PFSK-1 (cell line): ENCODE results near the gene HFM1.

Source experiments
- FOXP2 ChIP-seq: optimal IDR thresholded peaks from 2 replicates; pipeline ENCODE3; 2011; ENCODE audit warnings: borderline replicate concordance, control low read depth, inconsistent platforms; ENCODE audit not compliant: insufficient read depth; ENCODE audit errors: extremely low read length, extremely low read depth
- POLR2AphosphoS5 ChIP-seq: IDR thresholded peaks from 2 replicates; pipeline ENCODE4 v1.6.1; 2012; ENCODE audit warnings: low read depth, mild to moderate bottlenecking, control low read depth, low read length, moderate library complexity
- REST ChIP-seq, 2 experiments: IDR thresholded peaks; 2 replicates each; pipeline versions ENCODE4 v1.6.1 to v1.8.0; 2011 to 2012; ENCODE audit warnings: low read depth in 2 of 2, low read length in 2 of 2, control low read depth in 1 of 2, inconsistent platforms in 1 of 2, mild to moderate bottlenecking in 1 of 2, moderate library complexity in 1 of 2; ENCODE audit not compliant: insufficient read depth in 1 of 2
- SIN3A ChIP-seq: IDR thresholded peaks from 2 replicates; pipeline ENCODE4 v1.6.1; 2012; ENCODE audit warnings: mild to moderate bottlenecking, low read length, moderate library complexity, borderline replicate concordance; ENCODE audit not compliant: insufficient read depth
- TAF1 ChIP-seq: IDR thresholded peaks from 2 replicates; pipeline ENCODE4 v1.6.1; 2012; ENCODE audit warnings: low read length, control low read depth, borderline replicate concordance; ENCODE audit not compliant: insufficient read depth

Gene HFM1

DNA sequence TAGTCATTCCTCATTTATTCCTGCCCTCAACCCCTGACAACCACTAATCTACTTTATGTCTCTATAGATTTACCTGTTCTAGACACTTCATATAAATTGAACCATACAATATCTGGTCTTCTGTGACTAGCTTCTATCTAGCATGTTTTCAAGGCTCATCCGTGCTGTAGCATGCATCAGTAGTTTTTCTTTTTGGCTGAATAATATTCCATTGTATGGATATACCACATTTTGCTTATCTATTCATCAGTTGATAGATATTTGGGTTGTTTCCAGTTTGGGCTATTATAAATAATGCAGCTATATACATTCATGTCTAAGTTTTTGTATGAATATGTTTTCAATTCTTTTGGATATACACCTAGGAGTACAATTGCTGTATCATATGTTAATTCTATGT, 101.5 kb downstream of the HFM1 start:
- no peak for TF ChIP-seq REST (IDR thresholded peaks at IDR 0.05; ENCODE audit: insufficient read depth in 1 of 2, low read depth in 2 of 2, low read length in 2 of 2)
- no peak for TF ChIP-seq POLR2AphosphoS5

DNA sequence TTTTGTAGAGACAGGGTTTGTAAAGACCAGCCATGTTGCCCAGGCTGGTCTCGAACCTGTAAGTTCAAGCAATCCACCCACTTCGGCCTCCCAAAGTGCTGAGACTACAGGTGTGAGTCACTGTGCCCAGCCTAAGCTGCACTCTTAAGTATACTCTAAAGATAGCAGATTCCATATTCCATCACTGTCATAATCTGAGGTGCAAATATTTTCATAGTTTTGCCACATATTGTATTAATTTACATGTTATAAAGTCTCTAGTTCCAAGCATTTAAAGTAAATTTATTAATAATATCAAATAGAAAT, 121.3 kb downstream of the HFM1 start:
- TF ChIP-seq FOXP2 (no peak), TAF1 (no peak), POLR2AphosphoS5 (no peak), REST (IDR thresholded peaks at IDR 0.05; ENCODE audit: insufficient read depth in 1 of 2, low read depth in 2 of 2, low read length in 2 of 2) (no peak), SIN3A (no peak)

- TF ChIP-seq TAF1 (no peak), SIN3A (no peak), POLR2AphosphoS5 (no peak), FOXP2 (no peak), REST (IDR thresholded peaks at IDR 0.05; ENCODE audit: insufficient read depth in 1 of 2, low read depth in 2 of 2, low read length in 2 of 2) (no peak)
Measured at GRCh38 chr1:91282695-91283420, 121.8 kb downstream of the HFM1 start.

DNA sequence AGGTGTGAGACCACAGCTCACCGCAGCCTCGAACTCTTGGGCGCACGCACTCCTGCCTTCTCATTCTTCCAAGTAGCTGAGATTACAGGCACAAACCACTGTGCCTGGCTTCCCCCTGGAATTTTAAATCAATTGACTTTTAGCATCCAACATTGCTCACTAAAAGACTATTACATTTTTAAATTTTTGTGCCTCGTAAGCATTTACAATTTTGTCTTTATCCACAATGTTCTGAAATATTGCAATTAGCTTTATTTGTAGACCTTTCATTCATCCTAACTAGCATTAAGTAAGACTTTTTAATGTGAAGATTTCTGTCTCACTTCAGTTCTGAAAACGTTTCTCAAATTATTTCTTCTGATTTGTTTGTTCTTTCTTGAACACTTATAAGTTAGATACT, 122.9 kb downstream of the HFM1 start:
- TF ChIP-seq TAF1 (no peak), POLR2AphosphoS5 (no peak)

DNA sequence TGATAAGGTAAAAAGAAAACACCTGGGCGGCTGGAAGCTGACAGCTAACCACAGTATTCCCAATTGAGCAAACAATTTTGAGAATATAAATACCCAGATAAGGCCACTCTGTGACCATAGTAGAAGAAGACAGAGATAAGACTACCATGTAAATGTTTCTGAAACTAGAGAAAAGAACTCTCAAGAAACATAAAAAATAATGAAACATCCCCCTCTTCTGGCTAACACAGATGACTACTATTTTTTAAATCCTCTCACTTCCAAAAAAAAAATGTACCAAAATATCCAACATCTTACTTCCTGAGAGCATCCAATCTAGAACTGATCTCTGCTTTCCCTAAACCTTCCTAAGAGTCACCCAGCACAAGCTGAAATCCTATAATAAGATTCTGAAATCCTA, 125.9 kb downstream of the HFM1 start:
- TF ChIP-seq POLR2AphosphoS5: no peak
- TF ChIP-seq TAF1: no peak
- TF ChIP-seq FOXP2: no peak

DNA sequence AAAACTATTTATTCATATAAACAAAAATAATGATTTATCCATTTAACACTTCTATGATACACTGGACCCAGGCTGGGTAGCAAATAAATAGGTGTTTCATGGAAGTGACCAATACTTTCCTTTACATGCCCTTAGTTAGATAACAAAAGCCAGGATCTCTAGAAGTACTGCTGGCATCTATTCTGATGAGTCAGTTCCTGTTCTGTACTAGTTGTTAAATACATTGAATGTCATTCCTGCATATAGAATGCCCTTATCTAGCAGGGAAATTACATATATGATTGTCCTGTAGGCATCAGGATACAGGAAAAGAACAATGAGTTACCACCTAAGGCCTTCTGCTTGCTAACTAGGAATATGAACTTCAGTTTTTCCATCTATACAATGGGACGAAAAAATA, 130.8 kb downstream of the HFM1 start:
- TF ChIP-seq POLR2AphosphoS5 (no peak), SIN3A (no peak), FOXP2 (no peak), TAF1 (no peak), REST (IDR thresholded peaks at IDR 0.05; ENCODE audit: insufficient read depth in 1 of 2, low read depth in 2 of 2, low read length in 2 of 2) (no peak)
